Breast epithelium (tissue), 4 donors: ENCODE results near the gene CCSER1. TPM values are rescaled to one million over a fixed set of nuclear protein-coding genes. Genes with fewer than 3 reads are reported as not detected.
"Not testable (repeated sequence)": the region's sequence is repeated elsewhere in the genome, so short reads cannot be mapped to it uniquely, and the experiment has no call there.

Experiments used
- DNase-seq, 2 donors: peaks; one replicate each; pipeline ENCODE4 v3.0.0-alpha.2; 2019; ENCODE audit warnings: low spot score in 2 of 2
- H3K27ac ChIP-seq, 2 donors: fragments of 200-600 bp; sonication (generic) in 1 of 2; one replicate each; pipeline ENCODE4 v1.5.1; 2016 to 2019; ENCODE audit warnings: mild to moderate bottlenecking in 1 of 2
- H3K27me3 ChIP-seq, 2 donors: fragments of 200-600 bp; sonication (generic) in 1 of 2; one replicate each; pipeline versions ENCODE4 v1.5.1 to v1.6.0; 2017 to 2019; ENCODE audit warnings: control low read depth in 1 of 2, mild to moderate bottlenecking in 1 of 2
- H3K36me3 ChIP-seq: fragments of 200-600 bp; one replicate; pipeline ENCODE4 v1.5.1; 2019
- H3K4me1 ChIP-seq, 2 donors: fragments of 200-600 bp; sonication (generic); one replicate each; pipeline ENCODE4 v1.5.1; 2016 to 2019; ENCODE audit warnings: control low read depth in 1 of 2
- H3K4me3 ChIP-seq, 3 donors: fragments of 200-600 bp; sonication (generic); 1 replicate in 2 of 3; 2 replicates in 1 of 3; pipeline ENCODE4 v1.5.1; 2016 to 2019; ENCODE audit warnings: mild to moderate bottlenecking in 3 of 3, moderate library complexity in 2 of 3
- H3K9me3 ChIP-seq, 2 donors: fragments of 200-600 bp; sonication (generic) in 1 of 2; one replicate each; pipeline ENCODE4 v1.5.1; 2016 to 2019; ENCODE audit warnings: control low read depth in 1 of 2
- POLR2A ChIP-seq: fragments of 450-650 bp; IDR thresholded peaks from one replicate; pipeline ENCODE4 v1.6.1; 2016; ENCODE audit warnings: antibody characterized with exemption, mild to moderate bottlenecking, moderate library complexity
- POLR2AphosphoS5 ChIP-seq, 3 donors: sonication (generic); formaldehyde crosslinking; IDR thresholded peaks; one replicate each; pipeline ENCODE4 v1.6.1; 2017; ENCODE audit warnings: antibody characterized with exemption in 3 of 3
- intact Hi-C: fragments of 100-400 bp; cut with DNase I; formaldehyde crosslinking; loops from one replicate; pipeline ENCODE4 v1.15.1; 2023; ENCODE audit warnings: low total_unique reads
- total RNA-seq, 3 donors: library from RNA; depleted of rRNA; stranded (reverse); fragments of >200 nt; gene quantifications; one replicate each; pipeline ENCODE4 v1.1.0, GENCODE V29; 2016
- TF ChIP-seq, protein P1 (sequence below), 3 donors: fragments of 450-650 bp; IDR thresholded peaks; one replicate each; pipeline ENCODE4 v1.5.1; 2016 to 2017; ENCODE audit warnings: antibody characterized with exemption in 3 of 3, mild to moderate bottlenecking in 3 of 3, moderate library complexity in 3 of 3

CCSER1 gene
- total RNA-seq, 3 donors from 2014 or later: 6.4 to 73.3 (median 55.7) TPM

- Histone ChIP-seq H3K9me3 (no peaks in the 10 kb centered on the region), H3K27ac (no peak overlapping the region), H3K36me3 (no peaks in the 10 kb centered on the region), H3K27me3 (no peaks in the 10 kb centered on the region), H3K4me1 (no peaks in the 10 kb centered on the region), H3K4me3 (no peak overlapping the region)
- DNase-seq: no peak
- TF ChIP-seq POLR2AphosphoS5 (IDR thresholded peaks at IDR 0.05) (no peak), POLR2A (no peak)
- TF ChIP-seq, protein P1, sequence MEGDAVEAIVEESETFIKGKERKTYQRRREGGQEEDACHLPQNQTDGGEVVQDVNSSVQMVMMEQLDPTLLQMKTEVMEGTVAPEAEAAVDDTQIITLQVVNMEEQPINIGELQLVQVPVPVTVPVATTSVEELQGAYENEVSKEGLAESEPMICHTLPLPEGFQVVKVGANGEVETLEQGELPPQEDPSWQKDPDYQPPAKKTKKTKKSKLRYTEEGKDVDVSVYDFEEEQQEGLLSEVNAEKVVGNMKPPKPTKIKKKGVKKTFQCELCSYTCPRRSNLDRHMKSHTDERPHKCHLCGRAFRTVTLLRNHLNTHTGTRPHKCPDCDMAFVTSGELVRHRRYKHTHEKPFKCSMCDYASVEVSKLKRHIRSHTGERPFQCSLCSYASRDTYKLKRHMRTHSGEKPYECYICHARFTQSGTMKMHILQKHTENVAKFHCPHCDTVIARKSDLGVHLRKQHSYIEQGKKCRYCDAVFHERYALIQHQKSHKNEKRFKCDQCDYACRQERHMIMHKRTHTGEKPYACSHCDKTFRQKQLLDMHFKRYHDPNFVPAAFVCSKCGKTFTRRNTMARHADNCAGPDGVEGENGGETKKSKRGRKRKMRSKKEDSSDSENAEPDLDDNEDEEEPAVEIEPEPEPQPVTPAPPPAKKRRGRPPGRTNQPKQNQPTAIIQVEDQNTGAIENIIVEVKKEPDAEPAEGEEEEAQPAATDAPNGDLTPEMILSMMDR (IDR thresholded peaks at IDR 0.05): no peak
- intact Hi-C loops: no loop called here
These were observed 165.2 kb downstream of the CCSER1 start for GRCh38 chr4:90292438-90292837.

DNA sequence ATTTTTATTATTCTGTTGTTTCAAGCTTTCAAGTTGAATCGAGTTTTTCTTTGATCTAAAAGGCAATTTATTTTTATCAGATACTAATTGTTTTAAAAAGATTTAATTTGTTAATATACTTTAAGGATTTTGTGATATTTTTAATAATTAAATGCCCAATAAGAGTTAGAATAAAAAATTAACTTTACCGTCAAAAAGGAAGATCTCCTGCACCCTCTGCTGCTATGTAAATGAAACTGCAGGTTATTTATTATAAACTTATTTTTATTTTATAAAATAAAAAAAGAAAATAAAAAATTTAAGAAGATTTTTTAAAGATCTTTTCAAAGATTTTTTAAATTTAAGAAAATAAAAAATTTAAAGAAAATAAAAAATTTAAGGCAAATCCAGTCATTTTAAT, 166.1 kb downstream of the CCSER1 start:
- intact Hi-C loops: no loop called here

DNA sequence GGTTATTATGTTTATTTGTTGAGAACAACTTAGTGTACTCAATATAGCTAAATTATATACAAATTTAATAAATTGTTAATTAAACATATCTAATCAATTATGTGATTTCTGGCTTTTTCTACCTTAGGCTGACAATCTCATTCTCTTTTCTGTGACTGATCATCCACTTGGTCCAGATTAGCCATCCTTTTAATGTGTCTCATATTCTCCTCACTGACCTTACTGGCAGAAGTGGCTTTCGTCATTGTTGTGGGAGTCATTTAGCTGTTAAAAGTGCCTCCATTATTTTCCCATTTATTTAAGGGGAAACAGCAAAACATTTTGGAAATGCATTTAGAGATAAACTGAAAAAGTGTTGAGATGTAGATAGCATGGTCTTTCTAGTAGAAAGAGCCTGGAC, 172.2 kb downstream of the CCSER1 start:
- H3K36me3 ChIP-seq: no peaks in the 10 kb centered on the region
- H3K27me3 ChIP-seq: no peaks in the 10 kb centered on the region
- H3K27ac ChIP-seq: no peak overlapping the region
- intact Hi-C loops: no loop called here
- TF ChIP-seq POLR2A (no peak), POLR2AphosphoS5 (IDR thresholded peaks at IDR 0.05) (no peak)
- TF ChIP-seq, protein P1 (IDR thresholded peaks at IDR 0.05): no peak
- no peaks in the 10 kb centered on the region for H3K4me1 ChIP-seq
- no peak for DNase-seq
- H3K9me3 ChIP-seq: no peaks in the 10 kb centered on the region
- H3K4me3 ChIP-seq: no peak overlapping the region

More for the DNA sequence above, 166.1 kb downstream of the CCSER1 start:
- Histone ChIP-seq H3K9me3 (no peaks in the 10 kb centered on the region), H3K4me1 (no peaks in the 10 kb centered on the region), H3K27me3 (no peaks in the 10 kb centered on the region), H3K27ac (no peak overlapping the region), H3K4me3 (no peak overlapping the region), H3K36me3 (no peaks in the 10 kb centered on the region)
- TF ChIP-seq, protein P1 (IDR thresholded peaks at IDR 0.05): peak in 1 of 3 donors; percentile 34
- TF ChIP-seq POLR2A: no peak
- no peak for DNase-seq

GRCh38 chr4:90306810-90307209, 179.6 kb downstream of the CCSER1 start:
- intact Hi-C loops: no loop called here
- no peaks in the 10 kb centered on the region for H3K9me3 ChIP-seq
- no peak overlapping the region for H3K4me3 ChIP-seq
- H3K36me3 ChIP-seq: no peaks in the 10 kb centered on the region
- no peaks in the 10 kb centered on the region for H3K27me3 ChIP-seq
- no peak overlapping the region for H3K27ac ChIP-seq
- TF ChIP-seq POLR2AphosphoS5 (IDR thresholded peaks at IDR 0.05) (no peak), POLR2A (no peak)
- TF ChIP-seq, protein P1 (IDR thresholded peaks at IDR 0.05): no peak
- H3K4me1 ChIP-seq: no peaks in the 10 kb centered on the region
- DNase-seq: no peak

DNA sequence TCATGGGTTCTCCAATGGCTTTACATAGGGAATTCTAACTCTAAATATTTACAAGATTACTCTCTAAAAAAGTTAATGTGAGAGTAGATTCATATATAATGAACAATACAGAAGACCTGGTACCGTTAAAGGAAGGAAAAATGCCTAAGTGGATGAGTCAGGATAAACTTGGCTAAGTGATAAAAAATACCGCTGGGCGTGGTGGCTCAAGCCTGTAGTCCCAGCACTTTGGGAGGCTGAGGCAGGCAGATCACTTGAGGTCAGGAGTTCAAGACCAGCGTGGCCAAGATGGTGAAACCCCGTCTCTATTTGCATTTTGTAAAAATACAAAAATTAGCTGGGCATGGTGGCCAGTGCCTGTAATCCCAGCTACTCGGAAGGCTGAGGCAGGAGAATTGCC, 189.9 kb downstream of the CCSER1 start:
- H3K27ac ChIP-seq, H3K4me3 ChIP-seq, H3K36me3 ChIP-seq, intact Hi-C loops, H3K4me1 ChIP-seq, H3K27me3 ChIP-seq, DNase-seq, H3K9me3 ChIP-seq: not testable (repeated sequence)

GRCh38 chr4:90317785-90318184, 190.6 kb downstream of the CCSER1 start:
- no peaks in the 10 kb centered on the region for H3K27me3 ChIP-seq
- no peak overlapping the region for H3K4me3 ChIP-seq
- intact Hi-C loops: no loop called here
- H3K4me1 ChIP-seq: no peaks in the 10 kb centered on the region
- TF ChIP-seq POLR2A (no peak), POLR2AphosphoS5 (IDR thresholded peaks at IDR 0.05) (no peak)
- TF ChIP-seq, protein P1 (IDR thresholded peaks at IDR 0.05): no peak
- H3K27ac ChIP-seq: no peak overlapping the region
- no peak for DNase-seq
- peaks cover 0 to 3% of the 10 kb centered on the region in 2 donors for H3K9me3 ChIP-seq
- no peaks in the 10 kb centered on the region for H3K36me3 ChIP-seq
